OCI-LY3 (cell line): ENCODE results near the gene LRBA.

Experiments used
- CTCF ChIP-seq: fragments of 200-600, 300-600 bp; sonication (generic); IDR thresholded peaks from 2 replicates; pipeline ENCODE4 v1.5.1; 2014; ENCODE audit warnings: antibody characterized with exemption, low read length, low read depth
- EZH2phosphoT487 ChIP-seq: fragments of 200-600 bp; shearing (Covaris generic); IDR thresholded peaks from 2 replicates; pipeline ENCODE4 v1.6.1; 2018; ENCODE audit warnings: antibody characterized with exemption, mixed run types, low read depth

GRCh38 chr4:150782921-150783320 lies 232.2 kb downstream of the LRBA start:
- TF ChIP-seq CTCF: no peak
- TF ChIP-seq EZH2phosphoT487: no peak
